Mesenchymal stem cell (in vitro differentiated cells and primary cell): Measurements from ENCODE around the gene BHMT.

Experiments used
- DNase-seq: peaks from one replicate; pipeline ENCODE4 v3.0.0-alpha.2; 2013
- H2AFZ ChIP-seq: one replicate; pipeline ENCODE4 v1.6.1; 2013; ENCODE audit warnings: low read depth, mild to moderate bottlenecking, control low read depth, inconsistent platforms, low read length, moderate library complexity
- H2AK5ac ChIP-seq: 2 replicates; pipeline ENCODE4 v1.6.1; 2013; ENCODE audit warnings: low read length, moderate library complexity, mild to moderate bottlenecking, inconsistent platforms; ENCODE audit not compliant: severe bottlenecking
- H2BK120ac ChIP-seq: one replicate; pipeline ENCODE4 v1.6.1; 2013; ENCODE audit warnings: low read depth, mild to moderate bottlenecking, inconsistent platforms, low read length, moderate library complexity
- H2BK12ac ChIP-seq, 2 experiments: one replicate each; pipeline ENCODE4 v1.6.1; 2013; ENCODE audit warnings: inconsistent platforms in 2 of 2, low read length in 2 of 2, mild to moderate bottlenecking in 2 of 2, moderate library complexity in 2 of 2, control low read depth in 1 of 2
- H2BK15ac ChIP-seq: one replicate; pipeline ENCODE4 v1.6.1; 2013; ENCODE audit warnings: mild to moderate bottlenecking, low read depth, inconsistent platforms; ENCODE audit not compliant: poor library complexity, severe bottlenecking
- H2BK5ac ChIP-seq: 2 replicates; pipeline ENCODE4 v1.6.1; 2013; ENCODE audit warnings: low read depth, mild to moderate bottlenecking, low read length, control low read depth, inconsistent platforms; ENCODE audit not compliant: poor library complexity, severe bottlenecking
- H3K14ac ChIP-seq, 2 experiments: one replicate each; pipeline ENCODE4 v1.6.1; 2013; ENCODE audit warnings: inconsistent platforms in 2 of 2, low read length in 2 of 2, control low read depth in 1 of 2, mild to moderate bottlenecking in 1 of 2, moderate library complexity in 1 of 2
- H3K18ac ChIP-seq, 2 experiments: one replicate each; pipeline ENCODE4 v1.6.1; 2013; ENCODE audit warnings: inconsistent platforms in 2 of 2, low read length in 2 of 2, control low read depth in 1 of 2, low read depth in 1 of 2, mild to moderate bottlenecking in 1 of 2
- H3K23ac ChIP-seq, 2 experiments: one replicate each; pipeline ENCODE4 v1.6.1; 2013; ENCODE audit warnings: inconsistent platforms in 2 of 2, low read length in 2 of 2, mild to moderate bottlenecking in 2 of 2, moderate library complexity in 2 of 2, control low read depth in 1 of 2
- H3K27ac ChIP-seq: 2 replicates; pipeline ENCODE4 v1.5.1; 2013; ENCODE audit warnings: mild to moderate bottlenecking, moderate library complexity, low read length, control low read depth, inconsistent platforms; ENCODE audit not compliant: poor library complexity, severe bottlenecking
- H3K27me3 ChIP-seq, 2 experiments: 2 replicates each; pipeline versions ENCODE4 v1.6.1 to v1.7.0; 2013; ENCODE audit warnings: low read length in 2 of 2, mild to moderate bottlenecking in 2 of 2, moderate library complexity in 2 of 2, control low read depth in 1 of 2, inconsistent platforms in 1 of 2; ENCODE audit not compliant: control insufficient read depth in 1 of 2, insufficient read depth in 1 of 2
- H3K36me3 ChIP-seq, 2 experiments: 2 replicates each; pipeline versions ENCODE4 v1.6.1 to v1.7.0; 2013; ENCODE audit warnings: low read length in 2 of 2, control low read depth in 1 of 2, inconsistent platforms in 1 of 2, low read depth in 1 of 2, mild to moderate bottlenecking in 1 of 2; ENCODE audit not compliant: insufficient read depth in 2 of 2, control insufficient read depth in 1 of 2
- H3K4ac ChIP-seq, 2 experiments: one replicate each; pipeline ENCODE4 v1.6.1; 2013; ENCODE audit warnings: inconsistent platforms in 2 of 2, low read length in 2 of 2, mild to moderate bottlenecking in 2 of 2, moderate library complexity in 2 of 2, control low read depth in 1 of 2, low read depth in 1 of 2
- H3K4me1 ChIP-seq: 2 replicates; pipeline ENCODE4 v1.6.1; 2013; ENCODE audit warnings: low read depth, low read length, control low read depth; ENCODE audit not compliant: control insufficient read depth, insufficient read depth
- H3K4me2 ChIP-seq: 2 replicates; pipeline ENCODE4 v1.6.1; 2013; ENCODE audit warnings: low read length, mild to moderate bottlenecking, inconsistent platforms; ENCODE audit not compliant: poor library complexity, severe bottlenecking
- H3K4me3 ChIP-seq, 2 experiments: 2 replicates each; pipeline versions ENCODE4 v1.5.1 to v1.7.0; 2013; ENCODE audit warnings: low read length in 2 of 2, mild to moderate bottlenecking in 2 of 2, control low read depth in 1 of 2, low read depth in 1 of 2; ENCODE audit not compliant: insufficient read depth in 1 of 2
- H3K79me1 ChIP-seq: replicated peaks from 2 replicates; pipeline ENCODE4 v1.6.1; 2013; ENCODE audit warnings: mild to moderate bottlenecking, control low read depth, low read length, inconsistent platforms; ENCODE audit not compliant: poor library complexity, severe bottlenecking
- H3K9ac ChIP-seq: 2 replicates; pipeline ENCODE4 v1.7.0; 2013; ENCODE audit warnings: mild to moderate bottlenecking, low read length, moderate library complexity
- H3K9me3 ChIP-seq: 2 replicates; pipeline ENCODE4 v1.7.0; 2013; ENCODE audit warnings: mild to moderate bottlenecking, low read length; ENCODE audit not compliant: control insufficient read depth
- H4K8ac ChIP-seq: one replicate; pipeline ENCODE4 v1.6.1; 2013; ENCODE audit warnings: inconsistent platforms, mild to moderate bottlenecking, low read length, moderate library complexity
- H4K91ac ChIP-seq: one replicate; pipeline ENCODE4 v1.6.1; 2013; ENCODE audit warnings: mild to moderate bottlenecking, low read length, inconsistent platforms
- WGBS: methylation state at CpG from one replicate; pipeline ENCODE4 v1.1.7; 2013; ENCODE audit warnings: mixed read lengths; 5-methylcytosine and 5-hydroxymethylcytosine counted together

The BHMT gene

GRCh38 chr5:79147076-79147475 lies 35.5 kb downstream of the BHMT start:
- Histone ChIP-seq H2BK12ac (no peak overlapping the region), H4K91ac (no peak overlapping the region), H2BK15ac (no peak overlapping the region), H3K23ac (no peak overlapping the region), H2BK5ac (no peak overlapping the region), H3K27ac (no peak overlapping the region), H3K4me1 (peaks cover 4% of the 10 kb centered on the region), H2AFZ (no peak overlapping the region), H2AK5ac (no peak overlapping the region), H3K36me3 (no peaks in the 10 kb centered on the region), H3K4me2 (no peak overlapping the region), H3K4ac (no peak overlapping the region), H4K8ac (no peak overlapping the region), H3K9me3 (no peaks in the 10 kb centered on the region), H3K18ac (no peak overlapping the region), H3K4me3 (no peak overlapping the region), H3K14ac (no peak overlapping the region), H3K9ac (no peak overlapping the region), H3K27me3 (no peaks in the 10 kb centered on the region), H2BK120ac (no peak overlapping the region), H3K79me1 (no peaks in the 10 kb centered on the region)
- no peak for DNase-seq

DNA sequence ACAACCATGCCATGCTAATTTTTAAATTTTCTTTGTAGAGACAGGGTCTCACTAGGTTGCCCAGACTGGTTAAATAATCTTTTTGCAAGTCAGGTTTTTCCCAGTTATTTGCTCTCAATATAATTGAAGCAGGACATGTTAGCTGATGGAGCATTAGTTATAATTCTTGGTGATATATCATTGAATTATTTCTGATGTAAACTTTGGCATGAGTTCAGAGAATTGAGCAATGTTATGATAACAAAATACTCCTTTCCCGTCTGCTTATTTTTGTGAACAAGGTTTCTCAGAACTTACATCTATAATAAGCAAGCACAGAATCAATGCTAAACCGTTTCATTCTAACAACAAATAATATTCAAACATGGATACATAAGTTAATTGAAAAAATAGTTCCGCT lies 37.8 kb downstream of the BHMT start:
- H3K4me2 ChIP-seq = no peak overlapping the region
- no peak overlapping the region for H2BK5ac ChIP-seq
- H3K27me3 ChIP-seq = no peaks in the 10 kb centered on the region
- H4K91ac ChIP-seq = no peak overlapping the region
- H3K4me3 ChIP-seq = no peak overlapping the region
- H3K27ac ChIP-seq = no peak overlapping the region
- H3K18ac ChIP-seq = no peak overlapping the region
- no peak overlapping the region for H3K14ac ChIP-seq
- no peak overlapping the region for H2BK120ac ChIP-seq
- DNase-seq = no peak
- no peaks in the 10 kb centered on the region for H3K36me3 ChIP-seq
- no peak overlapping the region for H4K8ac ChIP-seq
- no peak overlapping the region for H3K23ac ChIP-seq
- no peak overlapping the region for H2AFZ ChIP-seq
- no peak overlapping the region for H2BK15ac ChIP-seq
- WGBS = 85% methylated on average over 2 of the region's 3 CpGs
- H2AK5ac ChIP-seq = no peak overlapping the region
- H3K9me3 ChIP-seq = no peaks in the 10 kb centered on the region
- no peak overlapping the region for H2BK12ac ChIP-seq
- no peaks in the 10 kb centered on the region for H3K79me1 ChIP-seq
- no peak overlapping the region for H3K4ac ChIP-seq
- no peaks in the 10 kb centered on the region for H3K4me1 ChIP-seq
- H3K9ac ChIP-seq = no peak overlapping the region

- no peaks in the 10 kb centered on the region for H3K4me1 ChIP-seq
- no peak overlapping the region for H2BK12ac ChIP-seq
- no peak overlapping the region for H3K14ac ChIP-seq
- 29% methylated on average over 6 of the region's 6 CpGs for WGBS
- H3K4me2 ChIP-seq = no peak overlapping the region
- DNase-seq = no peak
- H3K27me3 ChIP-seq = no peaks in the 10 kb centered on the region
- H2AK5ac ChIP-seq = no peak overlapping the region
- H3K4ac ChIP-seq = no peak overlapping the region
- H3K23ac ChIP-seq = no peak overlapping the region
- no peaks in the 10 kb centered on the region for H3K36me3 ChIP-seq
- no peak overlapping the region for H4K8ac ChIP-seq
- no peak overlapping the region for H3K4me3 ChIP-seq
- no peak overlapping the region for H2AFZ ChIP-seq
- H3K27ac ChIP-seq = no peak overlapping the region
- no peaks in the 10 kb centered on the region for H3K79me1 ChIP-seq
- no peak overlapping the region for H2BK5ac ChIP-seq
- H2BK120ac ChIP-seq = no peak overlapping the region
- H3K18ac ChIP-seq = no peak overlapping the region
- no peak overlapping the region for H2BK15ac ChIP-seq
- no peaks in the 10 kb centered on the region for H3K9me3 ChIP-seq
- H4K91ac ChIP-seq = no peak overlapping the region
- H3K9ac ChIP-seq = no peak overlapping the region
Measured at GRCh38 chr5:79151942-79152671, 40.5 kb downstream of the BHMT start.

DNA sequence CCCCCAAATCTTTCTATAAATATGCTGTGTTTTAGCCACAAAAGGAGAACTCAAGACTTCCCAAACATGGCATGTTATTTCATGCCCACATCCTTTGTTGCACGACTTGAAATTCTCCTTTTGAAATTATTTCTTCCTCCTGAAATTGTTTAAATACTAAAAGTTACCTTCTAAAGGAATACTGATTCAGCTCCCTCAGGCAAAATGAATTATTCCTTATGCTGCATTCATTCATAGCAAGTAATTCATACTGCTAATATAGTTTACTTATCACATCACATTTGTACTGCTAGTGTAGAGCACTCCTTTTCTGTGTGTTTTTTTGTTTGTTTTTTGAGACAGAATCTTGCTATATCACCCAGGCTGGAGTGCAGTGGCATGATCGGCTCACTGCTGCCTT lies 45.7 kb downstream of the BHMT start:
- Histone ChIP-seq H3K36me3 (no peaks in the 10 kb centered on the region), H2BK120ac (no peak overlapping the region), H2BK15ac (no peak overlapping the region), H3K27ac (no peak overlapping the region), H3K4ac (no peak overlapping the region), H2BK12ac (no peak overlapping the region), H3K23ac (no peak overlapping the region), H3K79me1 (no peaks in the 10 kb centered on the region), H3K4me1 (no peaks in the 10 kb centered on the region), H4K8ac (no peak overlapping the region), H3K18ac (no peak overlapping the region), H3K9me3 (no peaks in the 10 kb centered on the region), H4K91ac (no peak overlapping the region), H3K4me2 (no peak overlapping the region), H2BK5ac (no peak overlapping the region), H3K9ac (no peak overlapping the region), H3K14ac (no peak overlapping the region), H3K4me3 (no peak overlapping the region), H2AK5ac (no peak overlapping the region), H3K27me3 (no peaks in the 10 kb centered on the region), H2AFZ (no peak overlapping the region)
- DNase-seq = no peak
- WGBS = 50% methylated on average over 2 of the region's 2 CpGs
